OCI-LY7 (cell line): ENCODE results near the gene CATSPER3. TPM values are rescaled to one million over a fixed set of nuclear protein-coding genes. Genes with fewer than 3 reads are reported as not detected.

ENCODE experiments used
- BruUV-seq: library from RNA; stranded (reverse); fragments of 400-500 nt; replicated peaks from 2 replicates; lab custom pipeline; 2021; lab: Mats Ljungman, UMichigan
- CTCF ChIA-PET: fragments of 300-600 bp; sonication (Branson Sonifier 250); formaldehyde crosslinking; loops from one replicate; lab custom pipeline; 2022; ENCODE audit warnings: antibody characterized with exemption; ENCODE audit not compliant: unreplicated experiment; lab: Charles Lee
- POLR2A ChIA-PET: fragments of 300-600 bp; sonication (Branson Sonifier 250); formaldehyde crosslinking; loops from one replicate; lab custom pipeline; 2022; ENCODE audit warnings: antibody characterized with exemption; lab: Charles Lee
- DNase-seq: peaks from one replicate; pipeline ENCODE4 v3.0.0-alpha.2; 2015; ENCODE audit warnings: low spot score
- H2AFZ ChIP-seq: fragments of 200-600 bp; sonication (generic), shearing (Covaris generic); 2 replicates; pipeline ENCODE4 v1.6.1; 2014; ENCODE audit warnings: mild to moderate bottlenecking, antibody characterized with exemption, low read length, moderate library complexity
- H3K27ac ChIP-seq: fragments of 200-600 bp; sonication (generic); 2 replicates; pipeline ENCODE4 v1.5.1; 2014; ENCODE audit warnings: mixed run types, low read depth, mild to moderate bottlenecking, moderate library complexity, low read length, inconsistent platforms; ENCODE audit not compliant: poor library complexity, severe bottlenecking
- H3K36me3 ChIP-seq: fragments of 200-600 bp; sonication (generic); 2 replicates; pipeline ENCODE4 v1.6.1; 2014; ENCODE audit warnings: mild to moderate bottlenecking, antibody characterized with exemption, low read length, moderate library complexity, mixed read lengths; ENCODE audit not compliant: insufficient read depth
- H3K4me1 ChIP-seq: fragments of 200-600 bp; sonication (generic); 2 replicates; pipeline ENCODE4 v1.5.1; 2014; ENCODE audit warnings: mild to moderate bottlenecking, low read length; ENCODE audit not compliant: insufficient read depth, poor library complexity, severe bottlenecking
- H3K4me2 ChIP-seq: fragments of 200-600 bp; sonication (generic); 2 replicates; pipeline ENCODE4 v1.6.1; 2014; ENCODE audit warnings: mild to moderate bottlenecking, low read length
- H3K4me3 ChIP-seq: fragments of 200-600 bp; sonication (generic); 2 replicates; pipeline ENCODE4 v1.5.1; 2014; ENCODE audit warnings: mild to moderate bottlenecking, low read depth, low read length; ENCODE audit not compliant: poor library complexity, severe bottlenecking
- H3K79me2 ChIP-seq: fragments of 200-600 bp; sonication (generic); 2 replicates; pipeline ENCODE4 v1.6.1; 2016; ENCODE audit warnings: low read depth, mild to moderate bottlenecking, low read length, moderate library complexity, mixed read lengths; ENCODE audit not compliant: insufficient read depth
- H3K9me2 ChIP-seq: fragments of 200-600 bp; sonication (generic); 2 replicates; pipeline ENCODE4 v1.6.1; 2016; ENCODE audit warnings: mild to moderate bottlenecking, low read length, mixed read lengths; ENCODE audit not compliant: insufficient read depth
- H3K9me3 ChIP-seq: fragments of 200-600 bp; sonication (generic); 2 replicates; pipeline ENCODE4 v1.6.1; 2014; ENCODE audit warnings: mild to moderate bottlenecking, mixed run types, low read length, mixed read lengths
- H4K20me1 ChIP-seq: fragments of 200-600 bp; sonication (generic); 2 replicates; pipeline ENCODE4 v1.6.1; 2014; ENCODE audit warnings: mild to moderate bottlenecking, antibody characterized with exemption, low read length, moderate library complexity, mixed read lengths; ENCODE audit not compliant: insufficient read depth
- EZH2phosphoT487 ChIP-seq: fragments of 200-600 bp; sonication (generic); IDR thresholded peaks from 2 replicates; pipeline ENCODE4 v1.6.1; 2018; ENCODE audit warnings: low read depth, borderline replicate concordance, mild to moderate bottlenecking, mixed run types, antibody characterized with exemption, low read length, moderate library complexity, mixed read lengths
- intact Hi-C: fragments of 100-400 bp; cut with micrococcal nuclease; formaldehyde crosslinking; loops from one replicate; pipeline ENCODE4 v1.10.0; 2022; ENCODE audit not compliant: unreplicated experiment
- total RNA-seq, 2 experiments: library from RNA; depleted of rRNA in 1 of 2; stranded (reverse); fragments of >200 nt in 1 of 2; shearing (Covaris generic) in 1 of 2; gene quantifications; 2 replicates each; pipeline ENCODE4 v1.2.3, GENCODE V29; 2014 to 2022
- TF ChIP-seq, protein P1 (sequence below): fragments of 200-600 bp; sonication (generic); conservative IDR thresholded peaks from 2 replicates; pipeline ENCODE4 v1.5.1; 2014; ENCODE audit warnings: mild to moderate bottlenecking, antibody characterized with exemption, low read length, moderate library complexity, mixed read lengths

Gene CATSPER3
- total RNA-seq, 2 experiments from 2014 or later, result 0.61 TPM; not detected in 1

DNA sequence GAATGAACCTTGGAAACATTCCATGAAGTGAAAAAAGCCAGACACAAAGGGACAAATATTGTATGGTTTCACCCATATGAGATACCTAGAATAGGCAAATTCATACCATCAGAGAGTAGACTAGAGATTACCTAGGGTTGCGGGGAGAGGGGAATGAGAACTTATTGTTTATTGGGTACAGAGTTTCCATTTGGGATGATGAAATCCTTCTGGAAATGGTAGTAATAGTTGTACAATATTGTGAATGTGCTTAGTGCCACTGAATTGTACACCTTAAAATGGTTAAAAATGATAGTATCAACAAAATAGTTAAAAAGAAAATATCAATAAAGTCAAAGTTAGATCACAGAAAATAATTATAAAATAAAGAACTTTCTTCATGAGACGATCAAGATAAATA lies 25.5 kb downstream of the CATSPER3 start:
- peaks cover 6% of the 10 kb centered on the region for H3K4me1 ChIP-seq
- H3K9me3 ChIP-seq, result 0 out of 2 replicates have a peak, but pooled peaks cover 5% of the 10 kb centered on the region
- H4K20me1 ChIP-seq, result no peaks in the 10 kb centered on the region
- no peaks in the 10 kb centered on the region for H3K36me3 ChIP-seq
- DNase-seq, result no peak
- TF ChIP-seq, protein P1, sequence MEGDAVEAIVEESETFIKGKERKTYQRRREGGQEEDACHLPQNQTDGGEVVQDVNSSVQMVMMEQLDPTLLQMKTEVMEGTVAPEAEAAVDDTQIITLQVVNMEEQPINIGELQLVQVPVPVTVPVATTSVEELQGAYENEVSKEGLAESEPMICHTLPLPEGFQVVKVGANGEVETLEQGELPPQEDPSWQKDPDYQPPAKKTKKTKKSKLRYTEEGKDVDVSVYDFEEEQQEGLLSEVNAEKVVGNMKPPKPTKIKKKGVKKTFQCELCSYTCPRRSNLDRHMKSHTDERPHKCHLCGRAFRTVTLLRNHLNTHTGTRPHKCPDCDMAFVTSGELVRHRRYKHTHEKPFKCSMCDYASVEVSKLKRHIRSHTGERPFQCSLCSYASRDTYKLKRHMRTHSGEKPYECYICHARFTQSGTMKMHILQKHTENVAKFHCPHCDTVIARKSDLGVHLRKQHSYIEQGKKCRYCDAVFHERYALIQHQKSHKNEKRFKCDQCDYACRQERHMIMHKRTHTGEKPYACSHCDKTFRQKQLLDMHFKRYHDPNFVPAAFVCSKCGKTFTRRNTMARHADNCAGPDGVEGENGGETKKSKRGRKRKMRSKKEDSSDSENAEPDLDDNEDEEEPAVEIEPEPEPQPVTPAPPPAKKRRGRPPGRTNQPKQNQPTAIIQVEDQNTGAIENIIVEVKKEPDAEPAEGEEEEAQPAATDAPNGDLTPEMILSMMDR, result no peak
- TF ChIP-seq EZH2phosphoT487, result no peak
- intact Hi-C loops, result no loop called here
- CTCF ChIA-PET, result no interaction called here
- no peaks in the 10 kb centered on the region for H3K79me2 ChIP-seq
- no TSS peak for BruUV-seq
- no peak overlapping the region for H3K4me2 ChIP-seq
- POLR2A ChIA-PET, result no interaction called here
- H2AFZ ChIP-seq, result no peak overlapping the region
- H3K27ac ChIP-seq, result no peak overlapping the region
- H3K4me3 ChIP-seq, result no peak overlapping the region
- no peaks in the 10 kb centered on the region for H3K9me2 ChIP-seq

DNA sequence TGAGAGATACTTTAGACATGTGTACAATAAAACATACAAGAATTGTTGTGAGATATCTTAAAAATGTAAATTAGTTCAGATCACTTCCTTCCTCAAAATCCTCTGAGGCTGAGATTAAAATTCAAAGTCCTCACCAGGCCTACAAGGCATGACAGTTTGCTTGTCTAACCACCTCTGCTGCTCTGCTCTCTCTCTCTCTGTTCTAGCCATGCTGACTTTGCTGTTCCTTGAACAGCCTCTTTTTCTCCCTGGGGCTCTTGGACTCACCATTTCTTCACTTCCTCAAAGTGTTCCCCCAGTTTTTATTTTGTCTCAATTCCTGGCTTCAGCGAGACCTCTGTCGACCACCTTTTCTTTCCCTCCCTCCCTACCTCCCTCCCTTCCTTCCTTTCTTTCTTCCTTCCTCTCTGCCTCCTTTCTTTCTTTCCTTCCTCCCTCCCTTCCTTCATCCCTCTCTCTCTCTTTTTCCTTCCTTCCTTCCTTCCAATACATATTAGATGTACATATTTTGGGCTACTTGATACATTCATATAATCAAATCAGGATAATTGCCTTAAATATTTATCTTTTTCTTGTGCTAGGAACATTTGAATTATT lies 27.0 kb downstream of the CATSPER3 start:
- 0 out of 2 replicates have a peak, but pooled peaks cover 5% of the 10 kb centered on the region for H3K9me3 ChIP-seq
- no peaks in the 10 kb centered on the region for H3K36me3 ChIP-seq
- H3K27ac ChIP-seq, result no peak overlapping the region
- H3K4me3 ChIP-seq, result no peak overlapping the region
- intact Hi-C loops, result no loop called here
- no peaks in the 10 kb centered on the region for H3K79me2 ChIP-seq
- DNase-seq, result peak; percentile 25
- H4K20me1 ChIP-seq, result no peaks in the 10 kb centered on the region
- H2AFZ ChIP-seq, result no peak overlapping the region
- ChIA-PET CTCF (no interaction called here), POLR2A (no interaction called here)
- peaks cover 6% of the 10 kb centered on the region for H3K4me1 ChIP-seq
- no peak for TF ChIP-seq EZH2phosphoT487
- TF ChIP-seq, protein P1, result no peak
- BruUV-seq, result no TSS peak
- H3K9me2 ChIP-seq, result no peaks in the 10 kb centered on the region
- no peak overlapping the region for H3K4me2 ChIP-seq

DNA sequence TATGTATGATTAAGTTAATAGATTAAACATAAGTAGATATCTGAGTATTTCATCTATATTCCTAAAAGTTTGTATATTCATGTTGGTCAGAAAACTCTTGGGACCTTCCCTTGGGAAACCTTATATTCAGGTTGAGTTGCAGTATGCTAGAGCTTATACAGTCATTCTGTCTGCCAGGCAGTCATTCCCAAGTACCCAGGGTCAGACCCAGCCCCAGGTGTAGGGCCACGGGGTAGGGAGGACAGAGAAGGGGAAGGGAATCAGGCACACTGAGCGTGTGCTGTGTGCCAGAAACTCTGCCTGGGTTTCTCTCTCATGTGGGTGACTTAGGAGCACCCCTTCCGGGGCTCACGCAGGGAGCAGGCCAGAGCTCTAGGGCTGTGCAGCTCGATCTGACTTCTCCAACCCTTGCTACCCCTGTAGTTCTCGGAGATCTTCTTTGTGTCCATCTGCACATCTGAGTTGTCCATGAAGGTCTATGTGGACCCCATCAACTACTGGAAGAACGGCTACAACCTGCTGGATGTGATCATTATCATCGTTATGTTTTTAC lies 28.2 kb downstream of the CATSPER3 start:
- POLR2A ChIA-PET, result interaction anchor here (0.6 to 1.4 kb wide), 2 partner anchors 10 to 27 kb away, joined by 3 to 4 read pairs; no protein-coding TSS in a partner anchor
- BruUV-seq, result no TSS peak
- no peak for TF ChIP-seq EZH2phosphoT487

More for the DNA sequence above, 28.2 kb downstream of the CATSPER3 start:
- no peak for DNase-seq
- H2AFZ ChIP-seq, result no peak overlapping the region
- H4K20me1 ChIP-seq, result no peaks in the 10 kb centered on the region
- H3K4me1 ChIP-seq, result peaks cover 6% of the 10 kb centered on the region
- no peak overlapping the region for H3K27ac ChIP-seq
- 0 out of 2 replicates have a peak, but pooled peaks cover 4% of the 10 kb centered on the region for H3K9me3 ChIP-seq
- no peaks in the 10 kb centered on the region for H3K9me2 ChIP-seq
- H3K4me2 ChIP-seq, result no peak overlapping the region
- intact Hi-C loops, result no loop called here
- CTCF ChIA-PET, result no interaction called here
- H3K79me2 ChIP-seq, result no peaks in the 10 kb centered on the region
- H3K4me3 ChIP-seq, result no peak overlapping the region
- no peaks in the 10 kb centered on the region for H3K36me3 ChIP-seq
